GM19023 (cell line): ENCODE measurements around the gene ZFYVE27.

Experiments used
- ATAC-seq: cut with Tn5 transposase; IDR thresholded peaks from one replicate; pipeline ENCODE4 v1.9.1; 2021; ENCODE audit warnings: mild to moderate bottlenecking, moderate library complexity; ENCODE audit not compliant: unreplicated experiment

Gene ZFYVE27

DNA sequence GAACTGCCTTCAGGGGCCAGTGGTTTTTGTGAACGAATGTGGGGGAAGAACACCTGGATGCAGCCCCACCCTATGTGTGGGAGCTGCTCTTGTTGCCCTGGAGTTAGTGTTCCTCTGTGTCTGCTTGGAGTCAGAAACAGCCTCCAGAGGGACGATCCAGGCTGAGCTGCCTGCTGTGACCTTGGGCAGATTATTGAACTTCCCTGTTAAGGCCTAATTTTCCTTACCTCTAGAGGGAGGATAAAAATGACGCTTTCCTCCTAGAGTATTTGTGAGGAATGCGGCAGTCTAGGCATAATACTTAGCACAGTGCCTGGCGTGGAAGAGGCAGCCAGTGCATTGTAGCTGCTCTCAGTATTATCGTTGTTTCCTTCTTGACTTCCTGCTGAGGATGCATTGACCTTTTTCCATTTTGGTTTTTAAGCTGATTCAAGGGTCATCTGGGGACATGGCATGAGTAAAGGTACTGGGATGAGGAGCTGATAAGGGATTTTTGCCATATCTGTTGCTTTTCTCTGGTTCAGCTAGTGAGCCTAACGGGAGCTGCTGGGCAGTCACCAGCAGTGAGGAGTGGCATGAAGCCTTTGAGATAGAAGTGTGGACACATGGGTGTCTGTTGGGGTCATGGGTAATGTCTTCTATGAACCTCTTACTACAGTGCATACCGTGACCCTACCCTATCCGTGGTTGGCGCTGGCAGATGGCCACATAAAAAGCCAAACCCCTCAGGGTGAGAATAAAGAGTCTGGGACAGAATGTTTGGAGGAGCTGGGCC, 6.4 kb downstream of the ZFYVE27 start:
- no peak for ATAC-seq

DNA sequence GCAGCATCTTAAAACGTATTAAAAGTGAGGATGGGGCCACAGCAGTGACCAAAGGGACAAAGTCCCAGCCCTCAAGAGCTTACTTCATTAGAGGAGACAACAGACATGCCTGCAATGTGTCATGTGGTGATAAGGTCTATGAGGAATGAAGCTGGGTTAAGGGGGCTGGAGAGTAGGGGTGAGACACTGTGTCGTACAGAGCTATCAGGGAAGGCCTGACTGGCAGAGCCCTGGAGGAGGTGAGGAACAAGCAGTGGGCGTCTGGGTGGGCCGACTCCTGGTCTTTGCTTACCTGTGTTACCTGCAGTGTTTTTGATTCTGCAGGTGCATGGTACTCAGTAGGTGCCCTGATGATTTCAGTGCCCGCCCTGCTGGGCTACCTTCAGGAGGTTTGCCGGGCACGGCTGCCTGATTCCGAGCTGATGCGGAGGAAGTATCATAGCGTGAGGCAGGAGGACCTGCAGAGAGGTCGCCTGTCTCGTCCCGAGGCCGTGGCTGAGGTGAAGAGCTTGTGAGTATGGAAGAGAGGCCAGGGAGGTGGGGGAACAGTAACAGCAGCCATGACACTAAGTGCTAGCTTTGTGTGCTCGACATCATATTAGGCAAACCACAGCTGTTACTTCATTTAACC, 7.6 kb downstream of the ZFYVE27 start:
- ATAC-seq = no peak

DNA sequence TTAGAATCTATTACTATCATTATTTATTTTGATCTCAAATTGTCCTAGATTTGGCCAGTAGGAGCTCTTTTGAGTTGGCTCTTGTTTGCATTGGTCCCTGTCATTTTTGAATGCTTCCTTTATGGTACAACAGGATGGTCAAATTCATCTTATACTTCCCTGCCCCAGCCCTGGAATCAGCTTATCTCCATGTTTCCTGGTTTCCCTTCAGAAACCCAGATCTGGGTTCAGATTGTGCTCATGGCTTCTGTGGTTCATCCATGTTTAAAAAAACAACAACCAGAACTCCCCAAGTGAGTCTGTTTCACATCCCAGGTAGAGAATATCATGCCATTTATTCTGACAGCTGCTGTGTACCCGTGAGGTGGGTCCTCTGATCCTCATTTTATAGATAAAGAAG, 10.6 kb downstream of the ZFYVE27 start:
- ATAC-seq = no peak

GRCh38 chr10:97748116-97748515, 11.2 kb downstream of the ZFYVE27 start:
- no peak for ATAC-seq

DNA sequence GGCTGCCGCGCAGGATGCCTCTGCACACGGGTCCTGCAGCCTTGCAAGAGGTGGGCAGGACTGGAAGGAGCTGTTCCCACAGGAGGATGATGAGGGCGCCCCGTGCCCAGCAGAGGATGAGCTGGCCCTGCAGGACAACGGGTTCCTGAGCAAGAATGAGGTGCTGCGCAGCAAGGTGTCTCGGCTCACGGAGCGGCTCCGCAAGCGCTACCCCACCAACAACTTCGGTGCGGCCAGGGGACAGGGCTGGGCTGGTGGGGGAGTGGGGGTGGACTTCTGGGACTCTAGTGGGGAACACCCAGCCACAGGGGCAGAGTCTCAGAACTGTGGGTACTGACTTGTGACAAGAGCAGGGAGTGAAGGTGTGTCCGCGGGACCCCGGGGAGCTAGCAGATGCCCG, 16.0 kb downstream of the ZFYVE27 start:
- ATAC-seq = no peak

- ATAC-seq = no peak
These were observed 17.8 kb downstream of the ZFYVE27 start for GRCh38 chr10:97754726-97755125.

GRCh38 chr10:97755718-97756117, 18.8 kb downstream of the ZFYVE27 start:
- no peak for ATAC-seq

GRCh38 chr10:97757471-97757870, 20.5 kb downstream of the ZFYVE27 start:
- no peak for ATAC-seq

- no peak for ATAC-seq
These were observed 22.4 kb downstream of the ZFYVE27 start for GRCh38 chr10:97759158-97759887.

DNA sequence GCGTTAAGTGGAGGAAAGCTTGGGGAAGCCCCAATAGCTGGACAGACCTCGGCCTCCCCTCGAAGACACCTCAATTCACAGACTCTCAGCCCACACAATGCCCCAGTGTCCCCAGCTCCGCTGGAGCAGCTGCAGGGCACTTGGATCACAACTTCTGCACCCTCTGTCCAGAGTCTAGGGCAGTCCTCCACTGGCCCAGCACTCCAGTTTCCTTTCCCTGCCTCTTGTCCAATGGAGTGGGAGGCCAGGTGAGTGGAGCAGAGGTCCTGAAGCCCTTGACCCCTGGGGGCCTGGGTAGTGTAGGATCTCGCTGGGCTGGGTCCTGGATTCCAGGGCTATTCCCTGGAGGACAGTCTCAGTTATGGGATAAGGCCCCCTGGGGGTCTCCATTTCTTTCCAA, 23.0 kb downstream of the ZFYVE27 start:
- no peak for ATAC-seq

GRCh38 chr10:97760461-97761257, 23.7 kb downstream of the ZFYVE27 start:
- no peak for ATAC-seq

- ATAC-seq = no peak
These were observed 24.5 kb downstream of the ZFYVE27 start for GRCh38 chr10:97761331-97761865.

DNA sequence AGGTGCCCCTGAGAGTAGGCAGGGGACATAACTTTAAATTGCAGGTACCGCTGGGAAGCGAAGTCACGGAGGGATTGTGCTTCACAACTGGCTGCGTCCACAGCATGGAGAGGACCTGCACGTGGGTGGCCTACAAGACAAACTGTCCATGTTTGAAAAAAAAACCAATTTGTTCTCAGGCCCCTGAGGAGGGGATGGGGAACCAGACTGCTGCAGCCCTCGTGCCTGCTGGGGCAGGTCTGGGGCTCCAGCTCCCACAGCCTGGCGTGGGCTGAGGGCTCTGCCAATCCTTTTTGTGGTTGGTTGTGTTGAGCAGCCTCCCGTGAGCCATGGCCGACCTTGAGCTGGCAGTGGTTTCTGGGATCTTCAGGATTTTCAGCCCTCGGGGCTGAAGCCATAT, 25.1 kb downstream of the ZFYVE27 start:
- ATAC-seq = no peak

GRCh38 chr10:97762816-97763215, 25.9 kb downstream of the ZFYVE27 start:
- ATAC-seq = no peak

DNA sequence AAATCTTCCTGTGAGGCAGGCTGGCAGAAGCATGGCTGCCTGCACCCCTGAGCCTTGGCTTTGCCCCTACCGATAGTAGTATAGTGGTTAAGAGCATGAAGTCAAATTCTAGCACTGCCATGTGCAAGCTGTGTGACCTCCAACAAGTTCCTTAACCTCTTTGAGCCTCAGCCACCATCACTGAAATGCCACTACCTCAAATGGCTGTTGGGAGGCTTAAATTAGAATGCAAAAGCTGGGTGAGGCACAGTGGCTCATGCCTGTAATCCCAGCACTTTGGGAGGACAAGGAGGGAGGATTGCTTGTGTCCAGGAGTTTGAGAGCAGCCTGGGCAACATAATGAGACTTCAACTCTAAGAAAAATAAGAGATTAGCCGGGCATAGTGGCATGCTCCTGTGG, 26.5 kb downstream of the ZFYVE27 start:
- ATAC-seq = no peak

GRCh38 chr10:97763947-97764346, 27.0 kb downstream of the ZFYVE27 start:
- ATAC-seq = no peak

DNA sequence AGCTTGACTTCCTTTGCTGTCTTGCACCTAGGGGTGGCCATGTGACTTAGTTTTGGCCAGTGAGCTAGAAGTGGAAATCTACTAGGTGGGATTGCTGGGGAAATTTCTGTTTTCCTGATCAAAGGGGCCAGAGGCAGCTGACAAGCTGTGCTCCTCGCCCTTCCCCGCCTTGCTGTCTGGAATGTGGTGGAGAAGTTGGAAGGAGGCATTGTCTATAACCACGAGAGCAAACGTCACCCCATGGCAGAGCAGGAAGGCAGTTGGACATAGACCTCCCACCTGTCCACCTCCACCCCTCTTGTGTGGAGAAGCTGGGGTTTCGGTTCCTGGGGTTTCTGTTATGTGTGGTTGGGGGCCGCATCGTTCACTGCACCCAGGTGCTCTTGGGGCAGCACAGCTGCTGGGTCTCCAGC, 27.6 kb downstream of the ZFYVE27 start:
- no peak for ATAC-seq

DNA sequence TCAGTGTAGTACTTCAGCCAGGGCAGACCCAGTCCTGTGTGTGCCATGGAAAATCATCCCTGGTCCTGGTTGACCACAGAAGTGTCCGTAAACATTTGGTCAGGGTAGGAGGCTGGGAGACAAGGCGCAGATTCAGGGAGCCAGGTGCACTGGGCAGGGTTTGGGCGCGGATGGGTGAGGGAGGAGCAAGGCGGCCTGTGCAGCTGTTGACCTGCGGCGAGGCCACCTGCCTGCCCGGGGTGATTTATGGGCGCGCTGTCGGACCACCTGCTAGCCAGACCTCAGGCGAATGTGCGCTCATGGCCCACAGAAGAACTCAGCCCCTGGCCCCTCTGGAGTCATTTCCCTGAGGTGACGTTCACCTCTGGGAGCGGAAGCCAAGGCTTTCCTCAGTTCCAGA, 28.3 kb downstream of the ZFYVE27 start:
- ATAC-seq = no peak

GRCh38 chr10:97766106-97766810, 29.3 kb downstream of the ZFYVE27 start:
- ATAC-seq = no peak
